HCT116 (cell line): Measurements from ENCODE around the gene EFS. TPM values are rescaled to one million over a fixed set of nuclear protein-coding genes. Genes with fewer than 3 reads are reported as not detected.

Experiments used
- ATAC-seq: fragments of 200-7000 bp; cut with Tn5 transposase; 2 replicates; pipeline ENCODE4 v1.9.1; 2020; ENCODE audit warnings: mild to moderate bottlenecking, moderate library complexity
- BruUV-seq: library from RNA; stranded (reverse); fragments of 400-500 nt; replicated peaks from 2 replicates; lab custom pipeline; 2021; lab: Mats Ljungman, UMichigan
- CTCF ChIA-PET: fragments of 300-600 bp; sonication (Branson Sonifier 250); formaldehyde crosslinking; loops from one replicate; lab custom pipeline; 2021; ENCODE audit warnings: antibody characterized with exemption; lab: Charles Lee
- POLR2A ChIA-PET: fragments of 300-600, 350-600 bp; sonication (Branson Sonifier 250); formaldehyde crosslinking; loops from one replicate; lab custom pipeline; 2021; ENCODE audit warnings: antibody characterized with exemption; lab: Charles Lee
- RAD21 ChIA-PET, 2 experiments: fragments of 300-600 bp; sonication (Branson Sonifier 250); formaldehyde crosslinking; loops; one replicate each; lab custom pipeline; 2023; ENCODE audit warnings: low total read pairs in 2 of 2; ENCODE audit not compliant: uncharacterized antibody in 2 of 2, unreplicated experiment in 2 of 2, low non-redundant PET in 1 of 2; lab: Charles Lee
- DNase-seq: peaks from one replicate; pipeline ENCODE4 v3.0.0-alpha.2; 2010; ENCODE audit warnings: low read depth, low spot score
- H2AFZ ChIP-seq: fragments of 200-600 bp; shearing (Covaris generic), sonication (generic); 2 replicates; pipeline ENCODE4 v1.6.1; 2017; ENCODE audit warnings: low read depth, mixed run types, mixed read lengths, antibody characterized with exemption, low read length; ENCODE audit not compliant: poor library complexity, severe bottlenecking
- H3K27ac ChIP-seq: 2 replicates; pipeline ENCODE4 v1.5.1; 2012; ENCODE audit warnings: low read depth, low read length
- H3K27me3 ChIP-seq: fragments of 200-600 bp; sonication (generic); 2 replicates; pipeline ENCODE4 v1.6.1; 2016; ENCODE audit warnings: mixed run types, low read length, mixed read lengths; ENCODE audit not compliant: insufficient read depth
- H3K36me3 ChIP-seq, 2 experiments: fragments of 200-500 bp in 1 of 2; fragments of 200-600 bp in 1 of 2; sonication (Bioruptor generic) in 1 of 2; sonication (generic) in 1 of 2; 2 replicates each; pipeline versions ENCODE4 v1.5.1 to v1.6.1; 2014 to 2016; ENCODE audit warnings: low read length in 2 of 2, inconsistent platforms in 1 of 2, mixed read lengths in 1 of 2, mixed run types in 1 of 2; ENCODE audit not compliant: insufficient read depth in 2 of 2, control insufficient read depth in 1 of 2
- H3K4me1 ChIP-seq, 2 experiments: fragments of 200-600 bp in 1 of 2; sonication (generic) in 1 of 2; 2 replicates each; pipeline versions ENCODE4 v1.5.1 to v1.6.1; 2012 to 2017; ENCODE audit warnings: low read length in 2 of 2, inconsistent platforms in 1 of 2, mild to moderate bottlenecking in 1 of 2, mixed read lengths in 1 of 2, mixed run types in 1 of 2, moderate library complexity in 1 of 2; ENCODE audit not compliant: insufficient read depth in 2 of 2, control insufficient read depth in 1 of 2
- H3K4me2 ChIP-seq: fragments of 200-600 bp; sonication (generic); 2 replicates; pipeline ENCODE4 v1.6.1; 2017; ENCODE audit warnings: mixed run types, low read length, mixed read lengths
- H3K4me3 ChIP-seq, 2 experiments: fragments of 200-600 bp in 1 of 2; sonication (generic) in 1 of 2; replicated peaks in 1 of 2; 2 replicates each; pipeline ENCODE4 v1.5.1; 2011 to 2016; ENCODE audit warnings: low read length in 2 of 2, control low read depth in 1 of 2, low read depth in 1 of 2, mild to moderate bottlenecking in 1 of 2, mixed read lengths in 1 of 2, mixed run types in 1 of 2
- H3K79me2 ChIP-seq: fragments of 200-600 bp; sonication (generic); 2 replicates; pipeline ENCODE4 v1.6.1; 2017; ENCODE audit warnings: mild to moderate bottlenecking, mixed run types, low read length, moderate library complexity, mixed read lengths; ENCODE audit not compliant: insufficient read depth
- H3K9ac ChIP-seq: fragments of 200-600 bp; sonication (generic); 2 replicates; pipeline ENCODE4 v1.6.1; 2016; ENCODE audit warnings: low read length, mixed read lengths
- H3K9me2 ChIP-seq: fragments of 200-600 bp; sonication (generic), shearing (Covaris generic); 2 replicates; pipeline ENCODE4 v1.6.1; 2017; ENCODE audit warnings: mixed run types, mild to moderate bottlenecking, moderate library complexity; ENCODE audit not compliant: insufficient read depth
- H3K9me3 ChIP-seq, 2 experiments: fragments of 200-500 bp in 1 of 2; fragments of 200-600 bp in 1 of 2; sonication (Bioruptor generic) in 1 of 2; sonication (generic) in 1 of 2; 2 replicates each; pipeline ENCODE4 v1.6.1; 2014 to 2017; ENCODE audit warnings: low read length in 2 of 2, mixed read lengths in 2 of 2, inconsistent platforms in 1 of 2, low read depth in 1 of 2, mild to moderate bottlenecking in 1 of 2, mixed run types in 1 of 2, moderate library complexity in 1 of 2; ENCODE audit not compliant: control insufficient read depth in 1 of 2, insufficient read depth in 1 of 2
- H4K20me1 ChIP-seq: fragments of 200-600 bp; sonication (generic), shearing (Covaris generic); 2 replicates; pipeline ENCODE4 v1.6.1; 2017; ENCODE audit warnings: mixed run types, mild to moderate bottlenecking, moderate library complexity; ENCODE audit not compliant: insufficient read depth
- CBX3 ChIP-seq: IDR thresholded peaks from 2 replicates; pipeline ENCODE4 v1.6.1; 2012; ENCODE audit warnings: low read depth
- CEBPB ChIP-seq: IDR thresholded peaks from 2 replicates; pipeline ENCODE4 v1.6.1; 2012; ENCODE audit warnings: low read depth
- EGR1 ChIP-seq: IDR thresholded peaks from 2 replicates; pipeline ENCODE4 v1.6.1; 2012; ENCODE audit warnings: low read depth
- ELF1 ChIP-seq: IDR thresholded peaks from 2 replicates; pipeline ENCODE4 v1.6.1; 2012; ENCODE audit warnings: low read depth, borderline replicate concordance
- EZH2phosphoT487 ChIP-seq: fragments of 200-600 bp; IDR thresholded peaks from 2 replicates; pipeline ENCODE4 v1.6.1; 2018; ENCODE audit warnings: antibody characterized with exemption, borderline replicate concordance
- JUND ChIP-seq: IDR thresholded peaks from 2 replicates; pipeline ENCODE4 v1.6.1; 2012
- POLR2AphosphoS5 ChIP-seq: IDR thresholded peaks from 2 replicates; pipeline ENCODE4 v1.6.1; 2011; ENCODE audit warnings: mild to moderate bottlenecking, low read depth, low read length, moderate library complexity
- RAD21 ChIP-seq: IDR thresholded peaks from 2 replicates; pipeline ENCODE4 v1.6.1; 2012; ENCODE audit warnings: low read depth, mild to moderate bottlenecking
- REST ChIP-seq: IDR thresholded peaks from 2 replicates; pipeline ENCODE4 v1.6.1; 2012; ENCODE audit warnings: low read depth
- SIN3A ChIP-seq: IDR thresholded peaks from 2 replicates; pipeline ENCODE4 v1.6.1; 2012; ENCODE audit warnings: low read depth
- SRF ChIP-seq: IDR thresholded peaks from 2 replicates; pipeline ENCODE4 v1.6.1; 2012; ENCODE audit warnings: low read depth
- ZFX ChIP-seq: fragments of 450-650 bp; IDR thresholded peaks from 2 replicates; pipeline ENCODE4 v1.6.1; 2017
- ZNF274 ChIP-seq: fragments of 200-500 bp; sonication (Bioruptor generic); IDR thresholded peaks from 2 replicates; pipeline ENCODE4 v1.6.1; 2014; ENCODE audit warnings: mild to moderate bottlenecking, low read depth, low read length, inconsistent platforms
- intact Hi-C: fragments of 100-400 bp; cut with micrococcal nuclease; formaldehyde crosslinking; loops from 2 replicates; pipeline ENCODE4 v1.10.0; 2022
- total RNA-seq: library from RNA; stranded (reverse); gene quantifications from one replicate; pipeline ENCODE4 v1.2.1, GENCODE V29; 2021; ENCODE audit not compliant: unreplicated experiment
- TF ChIP-seq, protein P1 (sequence below): IDR thresholded peaks from 2 replicates; pipeline ENCODE4 v1.6.1; 2012

EFS gene
- total RNA-seq, 1 experiment from 2014 or later, result 0.10 TPM

GRCh38 chr14:23358042-23358441, 6.9 kb downstream of the EFS start:
- ChIA-PET RAD21 (no interaction called here), CTCF (no interaction called here), POLR2A (no interaction called here)
- Histone ChIP-seq H3K27ac (no peak overlapping the region), H3K9me3 (no peaks in the 10 kb centered on the region), H3K79me2 (no peaks in the 10 kb centered on the region), H3K4me2 (no peak overlapping the region), H3K36me3 (no peaks in the 10 kb centered on the region), H3K9ac (no peak overlapping the region), H3K27me3 (no peaks in the 10 kb centered on the region), H3K4me3 (no peak overlapping the region), H3K4me1 (0 out of 4 replicates have a peak, but pooled peaks cover 0 to 1% of the 10 kb centered on the region in 2 experiments), H4K20me1 (no peaks in the 10 kb centered on the region), H2AFZ (no peak overlapping the region), H3K9me2 (no peaks in the 10 kb centered on the region)
- no peak for DNase-seq
- TF ChIP-seq, protein P1, sequence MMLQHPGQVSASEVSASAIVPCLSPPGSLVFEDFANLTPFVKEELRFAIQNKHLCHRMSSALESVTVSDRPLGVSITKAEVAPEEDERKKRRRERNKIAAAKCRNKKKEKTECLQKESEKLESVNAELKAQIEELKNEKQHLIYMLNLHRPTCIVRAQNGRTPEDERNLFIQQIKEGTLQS, result no peak
- TF ChIP-seq ZFX (no peak), CEBPB (no peak), SRF (no peak)
- ATAC-seq, result peak; percentile 71
- intact Hi-C loops, result no loop called here
- BruUV-seq, result no TSS peak

GRCh38 chr14:23357261-23357660, 7.7 kb downstream of the EFS start:
- Histone ChIP-seq H3K36me3 (no peaks in the 10 kb centered on the region), H3K27ac (no peak overlapping the region), H3K4me2 (no peak overlapping the region), H3K9me2 (no peaks in the 10 kb centered on the region), H4K20me1 (no peaks in the 10 kb centered on the region), H3K4me1 (0 out of 4 replicates have a peak, but pooled peaks cover 0 to 2% of the 10 kb centered on the region in 2 experiments), H3K9me3 (no peaks in the 10 kb centered on the region), H2AFZ (no peak overlapping the region), H3K79me2 (no peaks in the 10 kb centered on the region), H3K27me3 (no peaks in the 10 kb centered on the region), H3K4me3 (no peak overlapping the region), H3K9ac (no peak overlapping the region)
- DNase-seq (no peak), ATAC-seq (no peak)
- RAD21 ChIA-PET, result no interaction called here
- CTCF ChIA-PET, result interaction anchor here (0.6 kb wide), 1 partner anchor 206 kb away, joined by 4 read pairs; no protein-coding TSS in a partner anchor
- no peak for TF ChIP-seq ZNF274
- TF ChIP-seq POLR2AphosphoS5, result no peak
- TF ChIP-seq EGR1, result no peak
- no peak for TF ChIP-seq REST
- TF ChIP-seq CEBPB, result no peak
- TF ChIP-seq EZH2phosphoT487, result no peak
- TF ChIP-seq SIN3A, result no peak
- no peak for TF ChIP-seq JUND
- TF ChIP-seq RAD21, result no peak
- TF ChIP-seq ELF1, result no peak
- TF ChIP-seq CBX3, result no peak
- TF ChIP-seq SRF, result no peak
- POLR2A ChIA-PET, result no interaction called here
- BruUV-seq, result no TSS peak
- intact Hi-C loops, result no loop called here
